ENCODE results near the gene FMN1.

The FMN1 gene

GRCh38 chr15:33115191-33115861 lies 79.2 kb downstream of the FMN1 start:
- TF ChIP-seq, protein P1, sequence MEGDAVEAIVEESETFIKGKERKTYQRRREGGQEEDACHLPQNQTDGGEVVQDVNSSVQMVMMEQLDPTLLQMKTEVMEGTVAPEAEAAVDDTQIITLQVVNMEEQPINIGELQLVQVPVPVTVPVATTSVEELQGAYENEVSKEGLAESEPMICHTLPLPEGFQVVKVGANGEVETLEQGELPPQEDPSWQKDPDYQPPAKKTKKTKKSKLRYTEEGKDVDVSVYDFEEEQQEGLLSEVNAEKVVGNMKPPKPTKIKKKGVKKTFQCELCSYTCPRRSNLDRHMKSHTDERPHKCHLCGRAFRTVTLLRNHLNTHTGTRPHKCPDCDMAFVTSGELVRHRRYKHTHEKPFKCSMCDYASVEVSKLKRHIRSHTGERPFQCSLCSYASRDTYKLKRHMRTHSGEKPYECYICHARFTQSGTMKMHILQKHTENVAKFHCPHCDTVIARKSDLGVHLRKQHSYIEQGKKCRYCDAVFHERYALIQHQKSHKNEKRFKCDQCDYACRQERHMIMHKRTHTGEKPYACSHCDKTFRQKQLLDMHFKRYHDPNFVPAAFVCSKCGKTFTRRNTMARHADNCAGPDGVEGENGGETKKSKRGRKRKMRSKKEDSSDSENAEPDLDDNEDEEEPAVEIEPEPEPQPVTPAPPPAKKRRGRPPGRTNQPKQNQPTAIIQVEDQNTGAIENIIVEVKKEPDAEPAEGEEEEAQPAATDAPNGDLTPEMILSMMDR (IDR thresholded peaks at IDR 0.05; ENCODE audit: low read depth, low read length, missing control alignments), result no peak
- in situ Hi-C loops (cut with HindIII; ENCODE audit: low pct_ligation_motif_present, low sequenced_read_pairs), result no loop called here
- Histone ChIP-seq H3K36me3 (replicated peaks) (no peaks in the 10 kb centered on the region), H3K27ac (peak overlapping the region; percentile 97), H3K4me3 (ENCODE audit: low read depth, low read length) (no peak overlapping the region), H3K27me3 (replicated peaks) (no peaks in the 10 kb centered on the region)
- no peak for DNase-seq

- Histone ChIP-seq H3K27ac (peak overlapping the region; percentile 97), H3K36me3 (replicated peaks) (no peaks in the 10 kb centered on the region), H3K4me3 (ENCODE audit: low read depth, low read length) (no peak overlapping the region), H3K27me3 (replicated peaks) (no peaks in the 10 kb centered on the region)
- in situ Hi-C loops (cut with HindIII; ENCODE audit: low pct_ligation_motif_present, low sequenced_read_pairs), result no loop called here
- DNase-seq, result peak; percentile 83
- TF ChIP-seq, protein P1 (IDR thresholded peaks at IDR 0.05; ENCODE audit: low read depth, low read length, missing control alignments), result no peak
Measured at GRCh38 chr15:33114374-33114717, 80.2 kb downstream of the FMN1 start.

GRCh38 chr15:33113666-33114373 lies 80.7 kb downstream of the FMN1 start:
- H3K4me3 ChIP-seq (ENCODE audit: low read depth, low read length), result no peak overlapping the region
- DNase-seq, result peak; percentile 68
- TF ChIP-seq, protein P1 (IDR thresholded peaks at IDR 0.05; ENCODE audit: low read depth, low read length, missing control alignments), result no peak
- no peaks in the 10 kb centered on the region for H3K36me3 ChIP-seq (replicated peaks)
- no peaks in the 10 kb centered on the region for H3K27me3 ChIP-seq (replicated peaks)
- in situ Hi-C loops (cut with HindIII; ENCODE audit: low pct_ligation_motif_present, low sequenced_read_pairs), result no loop called here
- peak overlapping the region; percentile 97 for H3K27ac ChIP-seq

- Histone ChIP-seq H3K4me3 (ENCODE audit: low read depth, low read length) (no peak overlapping the region), H3K27me3 (replicated peaks) (no peaks in the 10 kb centered on the region), H3K27ac (peak overlapping the region; percentile 97), H3K36me3 (replicated peaks) (no peaks in the 10 kb centered on the region)
- DNase-seq, result no peak
- TF ChIP-seq, protein P1 (IDR thresholded peaks at IDR 0.05; ENCODE audit: low read depth, low read length, missing control alignments), result no peak
- in situ Hi-C loops (cut with HindIII; ENCODE audit: low pct_ligation_motif_present, low sequenced_read_pairs), result no loop called here
Measured at GRCh38 chr15:33112541-33113105, 81.9 kb downstream of the FMN1 start.

DNA sequence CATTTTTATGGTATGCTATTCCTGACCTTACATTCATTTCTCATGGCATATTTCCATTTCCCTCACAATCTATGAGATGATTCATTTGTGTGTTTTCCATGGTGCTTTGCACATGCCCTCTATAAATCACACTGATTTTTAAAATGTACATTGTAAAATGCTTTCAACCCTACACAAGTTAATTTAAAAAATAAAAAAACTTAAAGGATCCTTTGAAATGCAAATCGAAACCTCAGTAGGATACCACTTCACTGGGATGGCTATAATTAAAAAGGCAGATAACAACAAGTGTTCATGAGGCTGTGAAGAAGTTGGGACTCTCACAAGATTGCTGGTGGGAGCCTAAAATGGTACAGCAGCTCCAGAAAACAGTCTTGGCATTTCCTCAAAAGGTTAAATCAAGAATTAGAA lies 83.5 kb downstream of the FMN1 start:
- Histone ChIP-seq H3K4me3 (ENCODE audit: low read depth, low read length) (no peak overlapping the region), H3K36me3 (replicated peaks) (no peaks in the 10 kb centered on the region), H3K27ac (peak overlapping the region; percentile 97), H3K27me3 (replicated peaks) (no peaks in the 10 kb centered on the region)
- DNase-seq, result no peak
- in situ Hi-C loops (cut with HindIII; ENCODE audit: low pct_ligation_motif_present, low sequenced_read_pairs), result no loop called here
- TF ChIP-seq, protein P1 (IDR thresholded peaks at IDR 0.05; ENCODE audit: low read depth, low read length, missing control alignments), result no peak

All from brain microvascular endothelial cell (primary cell).